ENCODE measurements around the gene RHOB.

RHOB gene

DNA sequence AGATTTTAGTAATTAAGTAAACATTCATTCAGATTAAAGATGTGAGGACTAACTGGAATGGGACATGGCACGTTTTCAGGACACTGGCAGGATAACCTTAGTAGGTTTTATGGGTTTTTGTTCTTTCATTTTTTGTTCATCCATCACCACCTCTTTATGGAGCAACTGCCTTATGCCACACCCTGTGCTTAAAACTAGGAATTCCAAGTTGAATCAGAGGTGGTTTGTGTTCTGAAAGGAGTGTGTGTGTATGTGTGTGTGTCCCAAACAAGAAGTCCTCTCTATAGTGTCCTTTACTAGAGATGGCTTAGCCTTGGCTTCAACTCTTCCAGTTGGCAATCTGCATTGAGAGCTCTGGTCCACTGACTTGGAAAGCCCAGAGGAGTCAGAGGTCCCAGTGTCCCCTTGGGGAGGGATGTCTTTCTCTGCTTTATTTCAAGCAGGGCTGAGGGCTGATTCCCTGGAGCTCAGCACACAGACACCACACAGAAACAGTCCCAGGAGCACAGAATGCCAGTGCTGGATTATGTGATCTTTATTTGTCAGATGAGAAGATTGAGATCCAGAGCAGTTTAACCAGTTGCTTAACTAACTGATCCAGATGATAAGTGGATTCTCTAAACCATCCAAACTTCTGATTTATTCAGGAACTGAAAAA, 25.2 kb downstream of the RHOB start:
- TF ChIP-seq POLR2A (IDR thresholded peaks at IDR 0.05; ENCODE audit: extremely low read depth, insufficient read length) (no peak), MYC (IDR thresholded peaks at IDR 0.05; ENCODE audit: low read depth, low read length) (no peak)
- TF ChIP-seq, protein P1, sequence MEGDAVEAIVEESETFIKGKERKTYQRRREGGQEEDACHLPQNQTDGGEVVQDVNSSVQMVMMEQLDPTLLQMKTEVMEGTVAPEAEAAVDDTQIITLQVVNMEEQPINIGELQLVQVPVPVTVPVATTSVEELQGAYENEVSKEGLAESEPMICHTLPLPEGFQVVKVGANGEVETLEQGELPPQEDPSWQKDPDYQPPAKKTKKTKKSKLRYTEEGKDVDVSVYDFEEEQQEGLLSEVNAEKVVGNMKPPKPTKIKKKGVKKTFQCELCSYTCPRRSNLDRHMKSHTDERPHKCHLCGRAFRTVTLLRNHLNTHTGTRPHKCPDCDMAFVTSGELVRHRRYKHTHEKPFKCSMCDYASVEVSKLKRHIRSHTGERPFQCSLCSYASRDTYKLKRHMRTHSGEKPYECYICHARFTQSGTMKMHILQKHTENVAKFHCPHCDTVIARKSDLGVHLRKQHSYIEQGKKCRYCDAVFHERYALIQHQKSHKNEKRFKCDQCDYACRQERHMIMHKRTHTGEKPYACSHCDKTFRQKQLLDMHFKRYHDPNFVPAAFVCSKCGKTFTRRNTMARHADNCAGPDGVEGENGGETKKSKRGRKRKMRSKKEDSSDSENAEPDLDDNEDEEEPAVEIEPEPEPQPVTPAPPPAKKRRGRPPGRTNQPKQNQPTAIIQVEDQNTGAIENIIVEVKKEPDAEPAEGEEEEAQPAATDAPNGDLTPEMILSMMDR (IDR thresholded peaks at IDR 0.05; ENCODE audit: low read depth, low read length) = no peak
- TF ChIP-seq, protein P2, sequence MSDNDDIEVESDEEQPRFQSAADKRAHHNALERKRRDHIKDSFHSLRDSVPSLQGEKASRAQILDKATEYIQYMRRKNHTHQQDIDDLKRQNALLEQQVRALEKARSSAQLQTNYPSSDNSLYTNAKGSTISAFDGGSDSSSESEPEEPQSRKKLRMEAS (IDR thresholded peaks at IDR 0.05; ENCODE audit: low read depth, low read length) = no peak
- DNase-seq (ENCODE audit: low read depth) = no peak
- H3K4me3 ChIP-seq (ENCODE audit: low read depth, low read length) = no peak overlapping the region

DNA sequence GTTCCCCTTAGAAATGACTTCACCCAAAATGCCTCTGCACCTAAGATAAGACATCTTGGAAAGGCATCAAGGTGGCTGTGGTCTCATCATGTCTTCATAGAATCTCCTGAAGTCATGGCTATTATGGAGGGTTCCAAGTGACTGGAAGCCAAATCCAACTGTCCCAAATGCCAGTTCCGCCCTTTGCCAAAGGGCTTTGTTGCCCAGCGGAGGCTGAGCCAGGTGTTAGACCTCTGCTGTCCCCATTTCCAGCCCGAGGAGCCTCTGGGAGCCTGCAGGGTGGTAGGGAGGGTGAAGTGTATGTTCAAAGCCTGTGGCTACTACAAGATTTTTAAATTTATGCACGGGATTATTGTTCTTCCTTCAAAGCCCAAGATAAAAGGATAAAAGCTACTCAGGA, 25.7 kb downstream of the RHOB start:
- no peak for TF ChIP-seq MYC (IDR thresholded peaks at IDR 0.05; ENCODE audit: low read depth, low read length)
- no peak overlapping the region for H3K4me3 ChIP-seq (ENCODE audit: low read depth, low read length)

DNA sequence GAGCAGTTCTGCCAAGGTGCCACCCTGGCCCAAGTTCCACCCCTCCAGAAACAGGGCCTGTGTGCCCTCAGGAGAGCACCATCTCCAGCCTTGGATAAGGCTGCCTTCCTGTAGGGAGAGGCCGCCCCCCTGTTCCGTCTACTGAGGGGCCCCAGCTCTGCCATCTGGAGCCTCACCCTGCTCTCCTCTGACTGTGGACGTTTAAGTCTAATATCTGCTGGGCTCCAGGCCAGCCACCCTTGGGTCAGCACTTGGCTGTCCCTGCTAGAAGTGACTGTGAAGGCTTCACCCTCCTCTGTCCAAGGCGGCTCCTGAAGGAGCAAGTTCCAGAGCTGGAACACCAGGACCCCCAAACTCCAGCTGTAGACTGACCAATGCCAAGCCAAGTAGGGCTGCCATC, 26.3 kb downstream of the RHOB start:
- no peak for DNase-seq (ENCODE audit: low read depth)
- H3K4me3 ChIP-seq (ENCODE audit: low read depth, low read length) = no peak overlapping the region
- TF ChIP-seq MYC (IDR thresholded peaks at IDR 0.05; ENCODE audit: low read depth, low read length) (no peak), POLR2A (IDR thresholded peaks at IDR 0.05; ENCODE audit: extremely low read depth, insufficient read length) (no peak)
- TF ChIP-seq, protein P2 (IDR thresholded peaks at IDR 0.05; ENCODE audit: low read depth, low read length) = no peak
- TF ChIP-seq, protein P1 (IDR thresholded peaks at IDR 0.05; ENCODE audit: low read depth, low read length) = no peak

More for the DNA sequence above, 25.7 kb downstream of the RHOB start:
- no peak for DNase-seq (ENCODE audit: low read depth)

DNA sequence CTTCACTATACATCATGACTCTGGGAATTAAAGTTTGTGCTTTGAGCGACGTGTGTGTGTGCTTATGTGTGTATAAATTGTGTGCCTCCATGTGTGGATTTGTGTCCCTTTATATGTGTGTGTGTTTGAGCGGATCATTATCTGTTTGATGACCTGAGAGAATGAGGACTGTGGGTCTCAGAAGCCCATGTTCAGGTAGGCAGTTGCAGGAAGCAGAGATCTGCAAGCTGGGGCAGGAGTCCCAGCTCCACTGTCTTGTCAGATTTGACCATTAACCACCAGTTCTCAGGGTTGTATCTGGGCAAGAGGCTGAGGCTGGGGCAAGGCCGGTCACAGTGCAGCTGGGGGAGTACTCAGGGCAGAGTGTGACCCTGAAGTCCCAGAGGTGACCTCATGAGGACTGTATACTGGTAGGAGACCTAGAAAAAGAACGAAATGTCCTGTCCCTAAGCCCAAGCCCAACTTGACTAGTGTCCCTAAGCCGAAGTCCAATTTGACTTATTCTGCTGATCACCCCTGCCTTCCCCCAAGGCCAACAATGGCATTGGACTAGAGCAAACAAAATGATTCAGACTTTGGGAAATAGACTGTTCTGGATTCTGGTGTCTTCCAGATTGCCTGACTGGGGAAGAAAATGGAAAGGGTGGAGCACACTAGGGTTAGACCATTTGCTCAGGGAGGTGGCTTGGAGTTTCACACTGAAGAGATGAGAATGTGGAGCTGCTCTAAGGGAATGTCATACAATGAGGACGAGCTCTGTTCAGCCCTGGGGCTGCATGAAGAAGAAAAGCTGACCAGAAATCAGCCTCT, 28.1 kb downstream of the RHOB start:
- H3K4me3 ChIP-seq (ENCODE audit: low read depth, low read length) = no peak overlapping the region
- TF ChIP-seq MYC (IDR thresholded peaks at IDR 0.05; ENCODE audit: low read depth, low read length) = no peak
- TF ChIP-seq, protein P2 (IDR thresholded peaks at IDR 0.05; ENCODE audit: low read depth, low read length) = no peak
- TF ChIP-seq POLR2A (IDR thresholded peaks at IDR 0.05; ENCODE audit: extremely low read depth, insufficient read length) = no peak
- TF ChIP-seq, protein P1 (IDR thresholded peaks at IDR 0.05; ENCODE audit: low read depth, low read length) = no peak
- DNase-seq (ENCODE audit: low read depth) = no peak

DNA sequence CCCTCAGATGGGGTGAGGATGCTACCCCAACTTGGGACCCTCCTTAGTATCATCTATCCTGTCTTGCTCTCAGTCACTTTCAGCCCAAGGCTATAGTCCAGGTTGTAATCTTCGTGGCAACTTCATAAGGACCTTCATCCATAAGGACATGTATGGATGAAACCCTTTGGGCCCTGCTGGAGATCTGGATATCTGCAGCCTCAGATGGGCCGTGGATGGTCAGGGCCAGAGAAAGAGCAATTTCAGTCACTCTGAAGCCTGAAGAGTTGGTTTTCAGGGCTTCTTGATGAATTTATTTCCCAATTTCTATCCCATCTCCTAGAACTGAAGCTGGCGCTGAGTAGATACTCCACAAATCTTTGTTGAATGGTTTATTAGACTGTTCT, 28.7 kb downstream of the RHOB start:
- no peak for DNase-seq (ENCODE audit: low read depth)
- TF ChIP-seq, protein P2 (IDR thresholded peaks at IDR 0.05; ENCODE audit: low read depth, low read length) = no peak
- TF ChIP-seq, protein P1 (IDR thresholded peaks at IDR 0.05; ENCODE audit: low read depth, low read length) = no peak
- TF ChIP-seq POLR2A (IDR thresholded peaks at IDR 0.05; ENCODE audit: extremely low read depth, insufficient read length) (no peak), MYC (IDR thresholded peaks at IDR 0.05; ENCODE audit: low read depth, low read length) (no peak)
- H3K4me3 ChIP-seq (ENCODE audit: low read depth, low read length) = no peak overlapping the region

DNA sequence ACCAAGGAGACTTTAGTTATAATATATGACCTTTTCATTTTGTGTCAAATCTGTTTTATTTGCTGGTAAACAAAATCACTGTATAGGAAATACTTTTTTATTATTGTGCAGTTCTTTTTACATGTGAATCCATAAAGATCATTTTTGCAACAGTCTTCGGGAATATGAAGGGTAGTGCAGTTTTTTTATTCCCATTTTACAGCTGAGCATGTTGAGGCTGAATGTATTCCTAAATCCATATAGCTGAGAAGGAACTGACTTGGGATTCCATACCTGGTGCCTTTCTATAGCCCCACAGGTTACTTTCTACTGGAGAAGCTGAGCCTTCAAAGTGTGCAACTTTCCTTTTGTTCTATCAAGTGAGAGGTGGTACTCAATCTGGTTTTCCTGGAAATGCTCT, 29.6 kb downstream of the RHOB start:
- no peak overlapping the region for H3K4me3 ChIP-seq (ENCODE audit: low read depth, low read length)
- TF ChIP-seq MYC (IDR thresholded peaks at IDR 0.05; ENCODE audit: low read depth, low read length) (no peak), POLR2A (IDR thresholded peaks at IDR 0.05; ENCODE audit: extremely low read depth, insufficient read length) (no peak)
- TF ChIP-seq, protein P1 (IDR thresholded peaks at IDR 0.05; ENCODE audit: low read depth, low read length) = no peak
- TF ChIP-seq, protein P2 (IDR thresholded peaks at IDR 0.05; ENCODE audit: low read depth, low read length) = no peak
- no peak for DNase-seq (ENCODE audit: low read depth)
